Measurements from ENCODE around the gene RBM24.

- TF ChIP-seq, protein P1, sequence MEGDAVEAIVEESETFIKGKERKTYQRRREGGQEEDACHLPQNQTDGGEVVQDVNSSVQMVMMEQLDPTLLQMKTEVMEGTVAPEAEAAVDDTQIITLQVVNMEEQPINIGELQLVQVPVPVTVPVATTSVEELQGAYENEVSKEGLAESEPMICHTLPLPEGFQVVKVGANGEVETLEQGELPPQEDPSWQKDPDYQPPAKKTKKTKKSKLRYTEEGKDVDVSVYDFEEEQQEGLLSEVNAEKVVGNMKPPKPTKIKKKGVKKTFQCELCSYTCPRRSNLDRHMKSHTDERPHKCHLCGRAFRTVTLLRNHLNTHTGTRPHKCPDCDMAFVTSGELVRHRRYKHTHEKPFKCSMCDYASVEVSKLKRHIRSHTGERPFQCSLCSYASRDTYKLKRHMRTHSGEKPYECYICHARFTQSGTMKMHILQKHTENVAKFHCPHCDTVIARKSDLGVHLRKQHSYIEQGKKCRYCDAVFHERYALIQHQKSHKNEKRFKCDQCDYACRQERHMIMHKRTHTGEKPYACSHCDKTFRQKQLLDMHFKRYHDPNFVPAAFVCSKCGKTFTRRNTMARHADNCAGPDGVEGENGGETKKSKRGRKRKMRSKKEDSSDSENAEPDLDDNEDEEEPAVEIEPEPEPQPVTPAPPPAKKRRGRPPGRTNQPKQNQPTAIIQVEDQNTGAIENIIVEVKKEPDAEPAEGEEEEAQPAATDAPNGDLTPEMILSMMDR (IDR thresholded peaks at IDR 0.05), result no peak
- TF ChIP-seq EZH2 (IDR thresholded peaks at IDR 0.05) (no peak), EZH2phosphoT487 (IDR thresholded peaks at IDR 0.05) (no peak)
Observed at GRCh38 chr6:17280138-17280537, 1.0 kb upstream of the RBM24 start.
